HG03442 (cell line): Measurements from ENCODE around the gene FMNL3.

ENCODE experiments used
- ATAC-seq: cut with Tn5 transposase; IDR thresholded peaks from one replicate; pipeline ENCODE4 v1.9.1; 2021; ENCODE audit warnings: mild to moderate bottlenecking, moderate library complexity; ENCODE audit not compliant: unreplicated experiment

Gene FMNL3

DNA sequence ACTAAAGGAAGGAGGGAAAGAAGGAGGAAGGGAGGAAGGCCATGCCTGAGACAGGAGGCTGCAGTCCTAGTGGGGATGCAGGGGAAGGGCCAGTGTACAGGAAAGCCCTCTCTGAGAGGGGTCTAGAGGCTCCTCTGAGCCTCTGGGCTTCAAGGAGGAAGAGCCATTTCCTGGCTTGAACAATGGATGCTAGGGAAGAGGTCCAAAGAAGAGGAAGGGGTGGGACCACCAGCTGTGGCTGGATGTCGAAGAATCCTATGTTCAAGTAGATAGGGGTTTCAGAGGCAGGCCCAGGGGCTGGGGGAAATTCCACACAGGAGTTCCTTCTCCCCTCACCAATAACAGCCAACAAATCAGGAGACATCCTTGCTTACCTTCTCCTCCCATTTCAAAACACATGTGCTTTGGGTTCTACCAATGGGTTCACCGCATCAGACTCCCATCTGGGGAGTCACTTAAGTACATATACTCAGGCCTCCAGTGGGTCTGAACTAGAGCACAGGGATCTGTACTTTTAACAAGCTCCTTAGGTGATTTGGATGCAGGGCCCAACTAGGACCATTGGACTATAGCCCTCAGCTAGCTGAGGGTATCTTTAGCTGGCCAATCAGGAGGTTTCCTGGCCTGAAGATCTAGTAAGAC is 51.5 kb downstream of the FMNL3 start:
- no peak for ATAC-seq

DNA sequence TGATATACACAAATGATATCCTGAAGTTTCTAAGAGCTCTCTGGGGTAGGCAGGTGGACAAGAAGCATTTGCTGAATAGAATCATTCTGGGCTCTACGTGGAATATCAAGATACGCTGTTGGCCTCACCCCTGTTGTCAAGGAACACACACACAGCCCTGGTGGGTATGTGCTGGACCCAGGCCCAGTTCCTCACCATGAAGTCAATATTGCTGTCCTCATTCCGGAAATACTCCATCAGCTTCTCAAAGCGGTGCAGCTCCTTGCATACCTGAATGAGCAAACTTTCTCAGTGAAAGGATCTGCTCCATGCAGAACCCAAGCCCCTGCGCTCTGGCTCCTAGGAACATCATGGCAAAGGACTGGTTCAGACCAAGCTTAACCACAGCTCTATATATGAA is 52.5 kb downstream of the FMNL3 start:
- ATAC-seq: no peak

- ATAC-seq: no peak
Measured at GRCh38 chr12:49652921-49653520, 54.2 kb downstream of the FMNL3 start.

DNA sequence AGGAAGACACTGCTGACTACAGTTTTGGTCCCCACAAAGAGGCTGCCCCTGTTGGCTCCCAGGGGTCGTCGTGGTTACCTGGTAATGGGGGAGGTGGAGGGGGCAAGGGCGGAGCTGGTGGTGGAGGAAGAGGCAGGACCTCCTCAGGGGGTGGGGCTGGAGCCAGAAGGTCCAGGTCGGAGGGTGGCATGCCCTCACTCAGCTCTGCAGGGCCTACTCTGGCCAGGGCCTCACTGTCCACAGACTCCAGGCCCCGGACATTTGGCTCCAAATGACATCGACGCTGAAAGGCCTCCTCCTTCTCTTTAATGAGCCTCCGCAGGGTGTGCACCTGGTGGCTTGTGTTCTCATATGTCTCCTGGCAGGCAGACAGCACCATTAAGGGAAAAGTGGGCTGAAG is 55.4 kb downstream of the FMNL3 start:
- no peak for ATAC-seq

- no peak for ATAC-seq
Measured at GRCh38 chr12:49649892-49650291, 57.3 kb downstream of the FMNL3 start.

GRCh38 chr12:49649445-49649844 is 57.8 kb downstream of the FMNL3 start:
- no peak for ATAC-seq

- no peak for ATAC-seq
Measured at GRCh38 chr12:49648712-49649003, 58.5 kb downstream of the FMNL3 start.

DNA sequence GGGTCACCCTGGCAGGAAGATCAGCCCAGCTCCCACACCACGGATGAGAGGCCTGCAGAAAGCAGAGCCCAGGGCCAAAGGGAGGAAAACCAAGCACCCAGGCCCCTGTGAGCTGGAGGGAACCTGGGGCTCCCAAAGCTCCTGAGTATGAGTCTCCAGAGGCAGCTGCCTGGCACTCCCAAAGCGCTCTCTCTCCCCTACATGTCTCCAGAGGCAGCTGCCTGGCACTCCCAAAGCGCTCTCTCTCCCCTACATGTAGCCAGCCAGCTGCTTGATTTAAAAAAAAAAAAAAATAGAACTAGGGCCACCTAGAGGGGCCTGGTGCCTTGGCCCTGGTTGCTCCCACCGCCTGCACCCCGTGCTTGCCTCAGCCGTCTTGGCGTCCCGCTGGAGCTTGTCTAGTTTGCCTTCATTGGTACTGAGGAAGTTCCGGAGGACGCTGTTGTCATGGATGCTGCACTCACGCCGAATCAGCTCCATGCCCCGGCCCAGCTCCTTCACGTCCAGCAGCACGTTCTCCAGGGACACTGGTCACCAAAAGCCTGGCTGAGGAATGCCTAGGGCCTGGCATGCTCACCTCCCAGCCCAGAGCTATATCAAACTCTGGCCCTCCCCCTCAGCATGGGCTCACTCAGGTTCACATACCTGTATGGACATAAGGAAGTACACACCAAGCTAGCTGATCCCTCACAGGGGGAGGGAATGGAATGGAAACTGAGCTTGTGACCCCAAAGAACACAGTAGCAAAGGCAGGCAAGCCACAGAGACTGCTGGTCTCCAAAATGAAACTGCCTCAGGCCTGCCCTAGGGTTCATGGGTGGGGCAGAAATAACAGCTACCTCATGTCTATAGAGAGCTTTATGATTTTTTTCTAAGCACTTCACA is 59.1 kb downstream of the FMNL3 start:
- ATAC-seq: no peak

DNA sequence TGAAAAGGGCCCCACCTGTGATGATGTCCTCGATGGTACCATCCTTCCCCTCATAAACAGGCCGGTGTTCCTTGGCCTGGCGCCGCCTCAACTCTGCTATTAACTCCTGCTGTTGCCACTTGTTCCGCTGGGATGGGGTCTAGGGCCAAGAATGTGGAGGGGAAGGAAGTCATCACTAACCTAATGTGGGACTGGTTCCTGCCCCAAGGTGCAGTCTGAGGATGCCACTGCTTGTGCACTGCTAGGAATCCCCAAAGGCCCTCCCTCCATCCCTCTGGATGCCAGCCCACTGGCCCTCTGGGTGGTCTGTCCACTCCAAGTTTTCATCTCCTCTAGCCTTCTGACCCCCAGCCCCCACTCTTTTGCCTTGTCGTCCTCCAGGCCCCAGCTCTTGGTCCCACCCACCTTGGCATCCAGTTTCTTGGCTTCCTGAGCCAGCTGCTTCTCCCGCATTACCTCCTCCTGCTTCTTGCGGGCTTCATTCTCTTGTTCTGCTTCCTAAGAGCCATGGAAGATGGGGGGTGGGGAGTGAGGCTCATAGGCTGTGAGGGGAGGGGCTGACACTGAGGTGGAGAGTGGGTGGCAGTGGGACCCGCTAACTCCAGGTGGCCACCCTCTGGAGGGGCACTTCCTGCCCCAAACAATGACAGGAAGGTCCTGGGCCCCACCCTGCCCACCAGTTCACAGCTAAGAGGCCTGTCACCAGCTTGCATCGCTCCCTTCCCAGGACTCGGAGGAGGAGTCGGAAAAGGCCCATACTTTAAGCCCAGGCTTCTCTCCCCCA is 60.1 kb downstream of the FMNL3 start:
- ATAC-seq: no peak

DNA sequence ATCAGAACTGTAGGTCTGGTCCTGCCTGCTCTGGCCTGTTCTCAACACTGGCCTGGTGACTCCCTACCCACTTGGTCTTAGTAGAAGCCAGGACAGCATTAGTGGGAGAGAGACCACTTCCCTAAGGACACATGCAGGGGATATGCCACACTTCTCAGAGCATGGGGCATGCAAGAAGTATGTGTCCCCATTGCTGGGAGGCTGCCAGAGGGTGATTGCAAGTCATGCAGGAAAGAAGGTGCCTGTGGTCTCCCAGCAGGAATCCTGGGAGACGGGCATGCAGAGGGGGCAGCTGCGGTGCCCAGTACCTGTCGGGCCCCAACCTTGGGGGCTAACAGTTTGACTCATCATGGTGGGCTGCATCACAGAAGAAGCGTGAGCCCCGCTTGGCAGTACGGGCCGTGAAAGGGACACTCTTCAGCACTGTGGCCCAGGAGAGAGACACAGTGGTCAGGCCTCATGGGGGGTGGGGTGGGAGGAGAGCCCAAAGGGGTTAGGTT is 60.8 kb downstream of the FMNL3 start:
- no peak for ATAC-seq

DNA sequence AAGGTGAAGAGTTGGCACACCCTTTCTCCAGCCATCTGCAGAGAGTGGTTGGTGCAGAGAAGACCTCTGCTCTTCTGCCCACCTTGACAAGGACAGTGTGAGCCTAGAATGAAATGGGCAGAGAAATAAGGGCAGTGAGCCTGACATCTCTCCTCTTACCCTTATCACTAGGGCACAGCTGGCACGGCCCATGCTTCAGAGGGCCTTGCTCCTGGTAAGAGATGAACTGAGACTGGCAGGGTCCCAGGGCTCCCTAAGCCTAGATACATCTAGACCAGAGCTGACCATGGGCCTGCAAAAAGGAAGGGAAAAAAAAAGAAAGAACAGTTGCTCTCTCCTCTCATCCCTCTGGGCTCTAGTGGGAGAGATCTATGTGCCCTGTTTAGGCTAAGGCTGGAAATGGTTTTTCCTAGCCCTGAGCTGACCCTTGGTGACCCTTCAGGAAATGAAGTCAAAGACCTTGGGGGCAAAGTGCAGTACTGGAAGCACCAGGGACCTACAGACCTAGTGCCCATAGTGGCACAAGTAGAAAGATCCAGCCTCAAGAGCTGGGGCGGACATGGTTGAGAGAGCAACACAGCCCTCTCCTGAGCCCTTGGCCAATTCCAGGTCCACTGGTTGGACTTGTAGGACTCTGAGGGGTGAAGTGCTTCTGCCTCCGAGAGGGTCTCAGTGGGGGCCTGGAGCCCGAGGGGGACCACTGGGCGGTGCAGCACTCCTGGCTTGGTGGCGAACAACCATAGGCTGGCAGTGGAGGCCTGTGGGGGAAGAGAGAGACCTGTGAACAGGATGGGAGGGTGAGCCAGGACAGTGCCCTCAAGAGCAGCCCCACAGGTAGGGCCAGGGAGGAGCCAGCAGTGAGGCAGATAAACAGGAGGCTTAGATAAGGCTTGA is 61.8 kb downstream of the FMNL3 start:
- no peak for ATAC-seq

DNA sequence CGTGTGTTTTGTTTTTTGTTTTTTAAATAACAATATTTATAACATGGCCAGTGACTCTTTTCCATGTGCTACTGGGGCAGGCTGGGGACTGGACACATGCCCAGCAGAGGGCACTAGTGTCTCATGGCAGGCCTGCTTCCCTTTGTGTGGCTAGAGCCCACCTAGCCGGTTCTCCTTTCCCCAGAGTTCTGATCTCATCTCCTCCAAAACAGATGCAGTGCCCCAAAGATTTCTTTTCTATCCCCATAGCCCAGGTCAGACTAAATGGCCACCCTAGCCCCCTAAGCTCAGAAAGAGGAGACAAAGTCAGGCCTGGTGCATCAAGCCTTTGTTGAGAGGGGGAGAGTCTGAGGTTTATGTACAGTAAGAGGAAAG is 62.6 kb downstream of the FMNL3 start:
- ATAC-seq: no peak

GRCh38 chr12:49643961-49644619 is 63.1 kb downstream of the FMNL3 start:
- no peak for ATAC-seq

DNA sequence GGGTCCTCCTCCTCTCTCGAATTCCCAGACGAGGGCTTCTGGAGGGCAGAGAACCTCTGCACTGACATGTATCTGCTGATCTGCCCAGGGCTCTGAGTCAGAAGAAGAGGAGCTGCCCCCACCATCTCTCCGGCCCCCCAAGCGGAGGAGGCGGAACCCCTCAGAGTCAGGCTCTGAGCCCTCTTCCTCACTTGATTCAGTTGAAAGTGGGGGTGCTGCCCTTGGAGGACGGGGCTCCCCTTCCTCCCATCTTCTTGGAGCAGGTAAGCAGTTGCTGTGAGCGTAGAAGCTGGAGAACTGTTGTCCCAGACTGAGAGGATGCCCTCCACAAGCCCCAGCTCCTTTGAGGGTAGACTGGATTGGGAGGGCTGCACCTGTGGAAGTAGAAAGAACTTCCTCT is 64.1 kb downstream of the FMNL3 start:
- ATAC-seq: no peak

DNA sequence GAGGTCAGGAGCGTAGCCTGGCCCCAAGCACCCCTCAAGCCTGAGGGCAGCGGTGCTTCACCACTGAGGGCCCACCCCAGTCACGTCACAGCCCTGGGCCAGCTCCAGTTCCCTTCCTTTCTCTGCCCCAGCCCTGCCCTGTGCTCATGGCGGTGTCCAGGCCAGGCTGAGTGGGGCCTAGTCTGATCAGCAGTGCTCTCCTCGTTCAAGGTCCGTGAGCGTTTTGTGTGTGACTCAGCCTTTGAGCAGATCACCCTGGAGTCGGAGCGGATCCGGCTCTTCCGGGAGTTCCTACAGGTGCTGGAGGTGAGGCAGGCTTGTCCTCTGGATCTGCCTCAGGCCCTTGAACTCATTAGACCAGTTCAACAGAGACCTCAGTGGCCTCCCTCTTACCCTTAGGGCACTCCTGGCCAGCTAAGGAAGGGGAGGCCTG is 64.8 kb downstream of the FMNL3 start:
- ATAC-seq: no peak

DNA sequence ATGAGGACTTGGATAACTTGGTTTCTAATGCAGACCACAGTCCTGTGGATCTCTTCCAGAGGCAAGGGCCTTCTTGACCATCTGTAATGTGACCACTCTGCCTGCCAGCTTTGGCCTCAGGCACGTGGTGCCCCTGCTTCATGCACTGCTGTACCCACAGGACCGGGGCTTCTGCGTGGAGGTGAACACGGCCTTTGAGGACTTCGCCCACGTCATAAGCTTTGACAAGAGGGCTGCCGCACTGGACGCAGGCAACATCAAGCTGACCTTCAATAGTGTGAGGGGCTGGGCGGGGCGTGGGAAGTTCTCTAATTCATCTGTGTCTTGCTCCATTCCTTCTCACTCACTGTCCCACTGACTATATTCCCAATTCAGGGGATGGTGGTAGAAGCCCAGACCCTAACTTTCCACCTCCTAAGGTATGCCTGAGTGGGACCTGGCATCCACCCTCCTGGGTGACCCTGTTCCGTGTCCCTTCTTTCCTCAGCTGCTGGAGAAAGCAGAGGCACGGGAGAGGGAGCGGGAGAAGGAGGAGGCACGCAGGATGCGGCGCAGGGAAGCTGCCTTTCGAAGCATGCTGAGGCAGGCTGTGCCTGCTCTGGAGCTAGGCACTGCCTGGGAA is 65.3 kb downstream of the FMNL3 start:
- no peak for ATAC-seq

GRCh38 chr12:49636979-49637755 is 70.0 kb downstream of the FMNL3 start:
- no peak for ATAC-seq

DNA sequence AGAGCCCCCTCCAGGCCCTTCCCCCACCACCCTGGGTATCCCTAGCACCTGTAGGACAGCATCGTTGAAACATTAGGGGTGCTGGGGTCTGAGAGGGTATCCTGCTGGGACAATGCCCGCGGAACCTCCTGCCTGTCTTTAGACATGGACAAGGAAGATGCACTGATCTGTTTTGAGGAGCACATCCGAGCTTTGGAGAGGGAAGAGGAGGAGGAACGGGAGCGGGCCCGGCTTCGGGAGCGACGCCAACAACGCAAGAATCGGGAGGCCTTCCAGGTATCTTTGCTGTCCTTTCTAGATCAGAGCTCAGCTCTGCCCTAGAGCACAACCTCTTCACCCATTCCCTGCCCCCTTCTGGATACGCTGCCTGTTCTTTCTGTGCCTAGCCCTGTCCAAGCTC is 70.6 kb downstream of the FMNL3 start:
- no peak for ATAC-seq

DNA sequence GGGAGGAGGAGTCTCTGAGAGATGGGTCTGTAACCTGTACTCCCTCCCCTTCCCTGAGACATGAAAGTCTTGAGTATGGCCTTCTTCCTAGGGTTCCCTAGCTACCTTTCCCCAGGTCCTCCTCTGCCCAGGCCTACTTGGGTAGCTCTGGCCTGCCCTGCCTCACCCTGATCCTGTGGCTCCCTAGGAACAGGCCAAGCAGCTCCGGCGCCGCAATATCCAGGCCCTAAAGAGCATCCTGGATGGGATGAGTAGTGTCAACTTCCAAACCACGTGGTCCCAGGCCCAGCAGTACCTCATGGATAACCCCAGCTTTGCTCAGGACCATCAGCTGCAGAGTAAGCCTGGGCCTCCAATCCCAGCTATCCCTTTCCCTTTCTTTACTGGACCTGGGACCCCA is 71.5 kb downstream of the FMNL3 start:
- ATAC-seq: no peak
